HG03432 (cell line): ENCODE data around the gene FAM83F.
A peak's percentile ranks its signal among the peaks of the same experiment; 100 is the strongest.
"Not testable (repeated sequence)": the region's sequence is repeated elsewhere in the genome, so short reads cannot be mapped to it uniquely, and the experiment has no call there.

Source experiments
- ATAC-seq: cut with Tn5 transposase; IDR thresholded peaks from one replicate; pipeline ENCODE4 v1.9.1; 2021; ENCODE audit warnings: mild to moderate bottlenecking, moderate library complexity; ENCODE audit not compliant: unreplicated experiment

FAM83F gene

GRCh38 chr22:39994566-39995392 is at the start of gene FAM83F:
Gene FAM83F (plus strand): TSS chr22:39994954. CDS start chr22:39995043, 89 bp downstream.
- ATAC-seq, result no peak

- no peak for ATAC-seq
Observed at GRCh38 chr22:39946126-39946502, 48.6 kb upstream of the FAM83F start.

GRCh38 chr22:39946503-39947219 is 48.1 kb upstream of the FAM83F start:
- no peak for ATAC-seq

- ATAC-seq, result no peak
Observed at GRCh38 chr22:39947220-39948216, 47.2 kb upstream of the FAM83F start.

- no peak for ATAC-seq
Observed at GRCh38 chr22:39949964-39950737, 44.6 kb upstream of the FAM83F start.

- ATAC-seq, result not testable (repeated sequence)
Observed at GRCh38 chr22:39951603-39952293, 43.0 kb upstream of the FAM83F start.

- ATAC-seq, result no peak
Observed at GRCh38 chr22:39952347-39952746, 42.4 kb upstream of the FAM83F start.

- ATAC-seq, result no peak
Observed at GRCh38 chr22:39953101-39953500, 41.7 kb upstream of the FAM83F start.

- no peak for ATAC-seq
Observed at GRCh38 chr22:39954584-39955055, 40.1 kb upstream of the FAM83F start.

- ATAC-seq, result no peak
Observed at GRCh38 chr22:39955675-39956074, 39.1 kb upstream of the FAM83F start.

- ATAC-seq, result no peak
Observed at GRCh38 chr22:39956932-39957664, 37.7 kb upstream of the FAM83F start.

- ATAC-seq, result no peak
Observed at GRCh38 chr22:39958009-39958711, 36.6 kb upstream of the FAM83F start.

GRCh38 chr22:39958949-39959639 is 35.7 kb upstream of the FAM83F start:
- ATAC-seq, result no peak

- ATAC-seq, result no peak
Observed at GRCh38 chr22:39959640-39960447, 34.9 kb upstream of the FAM83F start, which contains the start of gene TMA7B. Gene TMA7B (plus strand): TSS chr22:39960397. CDS start chr22:39964375, 3,978 bp downstream.

GRCh38 chr22:39960791-39961746 is 33.7 kb upstream of the FAM83F start:
- peak; percentile 79 for ATAC-seq
